GM12874 (cell line): Measurements from ENCODE around the gene HCRTR2.
A peak's percentile ranks its signal among the peaks of the same experiment; 100 is the strongest.

Experiments used
- CTCF ChIP-seq: IDR thresholded peaks from 2 replicates; pipeline ENCODE4 v1.5.1; 2011; ENCODE audit warnings: low read depth, mild to moderate bottlenecking, control low read depth, low read length, moderate library complexity; ENCODE audit not compliant: insufficient read depth

The HCRTR2 gene

GRCh38 chr6:55277646-55278045, 103.3 kb downstream of the HCRTR2 start:
- TF ChIP-seq CTCF, result no peak

- no peak for TF ChIP-seq CTCF
Observed at GRCh38 chr6:55281215-55281614, 106.9 kb downstream of the HCRTR2 start.

GRCh38 chr6:55282115-55282514, 107.8 kb downstream of the HCRTR2 start:
- TF ChIP-seq CTCF, result no peak

GRCh38 chr6:55286824-55287223, 112.5 kb downstream of the HCRTR2 start:
- TF ChIP-seq CTCF, result no peak

- no peak for TF ChIP-seq CTCF
Observed at GRCh38 chr6:55290736-55291135, 116.4 kb downstream of the HCRTR2 start.

GRCh38 chr6:55293116-55293515, 118.8 kb downstream of the HCRTR2 start:
- peak; percentile 32; the same call in 1 of the 2 replicates for TF ChIP-seq CTCF

GRCh38 chr6:55299286-55299985, 125.1 kb downstream of the HCRTR2 start:
- TF ChIP-seq CTCF, result no peak

GRCh38 chr6:55304747-55305146, 130.4 kb downstream of the HCRTR2 start:
- no peak for TF ChIP-seq CTCF
